Kidney (tissue), 14 donors: ENCODE data around the gene WFIKKN2. TPM values are rescaled to one million over a fixed set of nuclear protein-coding genes. Genes with fewer than 3 reads are reported as not detected.

Source experiments
- DNase-seq, 5 donors: peaks; one replicate each; pipeline ENCODE4 v3.0.0-alpha.2; 2013 to 2020
- FAIRE-seq: peaks from 2 replicates; lab custom pipeline; 2012; peaks lifted over from hg19 to GRCh38; lab: Jason Lieb, UNC
- H3K27ac ChIP-seq, 2 donors: one replicate each; pipeline ENCODE4 v1.7.0; 2013; ENCODE audit warnings: low read depth in 2 of 2, low read length in 2 of 2, inconsistent platforms in 1 of 2
- H3K27me3 ChIP-seq: one replicate; pipeline ENCODE4 v1.7.1; 2013; ENCODE audit warnings: low read length, inconsistent platforms; ENCODE audit not compliant: control insufficient read depth, insufficient read depth
- H3K36me3 ChIP-seq, 3 donors: one replicate each; pipeline versions ENCODE4 v1.7.0 to v1.7.1; 2013; ENCODE audit warnings: low read length in 3 of 3, control low read depth in 1 of 3, inconsistent platforms in 1 of 3; ENCODE audit not compliant: insufficient read depth in 3 of 3, control insufficient read depth in 2 of 3
- H3K4me1 ChIP-seq, 3 donors: one replicate each; pipeline versions ENCODE4 v1.7.0 to v1.7.1; 2013; ENCODE audit warnings: low read length in 3 of 3, inconsistent platforms in 1 of 3, low read depth in 1 of 3; ENCODE audit not compliant: control insufficient read depth in 2 of 3, insufficient read depth in 2 of 3
- H3K4me3 ChIP-seq, 3 donors: one replicate each; pipeline versions ENCODE4 v1.7.0 to v1.8.1; 2013; ENCODE audit warnings: low read length in 3 of 3, control low read depth in 1 of 3, inconsistent platforms in 1 of 3
- H3K9ac ChIP-seq, 3 donors: one replicate each; pipeline versions ENCODE4 v1.7.0 to v1.7.1; 2013; ENCODE audit warnings: low read length in 3 of 3, control low read depth in 1 of 3, inconsistent platforms in 1 of 3
- H3K9me3 ChIP-seq, 3 donors: one replicate each; pipeline versions ENCODE4 v1.7.0 to v1.7.1; 2013; ENCODE audit warnings: low read length in 3 of 3, control low read depth in 1 of 3, inconsistent platforms in 1 of 3; ENCODE audit not compliant: control insufficient read depth in 2 of 3, insufficient read depth in 1 of 3
- intact Hi-C: fragments of 100-400 bp; cut with DNase I; formaldehyde crosslinking; loops from one replicate; pipeline ENCODE4 v1.11.1; 2022
- polyA plus RNA-seq: library from polyadenylated mRNA; stranded (reverse); fragments of 350-450 nt; fragmentation: Illumina TruSeq; extraction: RNeasy Lipid Tissue Mini Kit (QIAGEN cat#74804); gene quantifications from one replicate; pipeline ENCODE4 v1.2.3, GENCODE V29; 2014; ENCODE audit warnings: low read depth, low replicate concordance; ENCODE audit not compliant: insufficient read depth
- total RNA-seq: library from RNA; stranded (reverse); fragmentation: NEBNext Ultra II Directional; extraction: Animal tissue kit (Norgen Biotek cat#: 25700); gene quantifications from one replicate; pipeline ENCODE4 v1.2.1, GENCODE V29; 2021
- TF ChIP-seq, protein P1 (sequence below): IDR thresholded peaks from 3 replicates; pipeline ENCODE4 v1.5.1; 2012; ENCODE audit warnings: mild to moderate bottlenecking, moderate library complexity, borderline replicate concordance; ENCODE audit not compliant: insufficient read depth; ENCODE audit errors: extremely low read depth
- donor health status: control.
- donor health status: control.
- donor health status: control.
- donor health status: control.
- donor health status: control.
- donor health status: DM: yes; HTN: yes; CAD: no.
- donor health status: Normal renal cell carcinoma (clear cell type).

Gene WFIKKN2
- total and polyA plus RNA-seq, 2 donors from 2014 or later, result 0.09 TPM; not detected in 1

DNA sequence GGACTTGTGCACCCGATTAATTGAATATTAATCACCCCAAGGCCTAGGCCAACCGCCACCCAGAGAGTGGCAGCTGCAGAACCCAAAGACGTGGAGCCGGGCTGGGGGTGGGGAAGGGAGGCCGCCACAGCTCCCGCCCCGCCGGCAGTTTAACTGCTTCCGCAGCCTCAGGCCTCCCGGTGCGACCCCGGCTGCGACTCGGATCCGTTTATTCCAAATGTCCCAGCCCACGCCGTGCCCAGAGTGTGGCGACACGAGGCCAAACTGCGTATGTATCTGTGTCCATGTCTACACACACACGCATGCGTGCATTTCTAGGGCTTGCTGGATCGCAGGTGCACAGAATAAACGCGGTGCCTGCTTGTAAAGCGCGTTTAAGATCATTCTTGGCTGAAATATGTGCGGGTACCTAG lies 31.6 kb downstream of the WFIKKN2 start:
- Histone ChIP-seq H3K27ac (peak overlapping the region; percentile 99 to 100), H3K9me3 (no peaks in the 10 kb centered on the region), H3K36me3 (peaks cover 2 to 12% (median 12%) of the 10 kb centered on the region in 3 donors), H3K4me1 (peaks cover 0 to 7% (median 5%) of the 10 kb centered on the region in 3 donors), H3K9ac (peak overlapping the region; percentile 64 to 100 (median 81)), H3K27me3 (no peaks in the 10 kb centered on the region), H3K4me3 (peak overlapping the region; percentile 75 to 97 (median 87))
- intact Hi-C loops, result no loop called here
- TF ChIP-seq, protein P1, sequence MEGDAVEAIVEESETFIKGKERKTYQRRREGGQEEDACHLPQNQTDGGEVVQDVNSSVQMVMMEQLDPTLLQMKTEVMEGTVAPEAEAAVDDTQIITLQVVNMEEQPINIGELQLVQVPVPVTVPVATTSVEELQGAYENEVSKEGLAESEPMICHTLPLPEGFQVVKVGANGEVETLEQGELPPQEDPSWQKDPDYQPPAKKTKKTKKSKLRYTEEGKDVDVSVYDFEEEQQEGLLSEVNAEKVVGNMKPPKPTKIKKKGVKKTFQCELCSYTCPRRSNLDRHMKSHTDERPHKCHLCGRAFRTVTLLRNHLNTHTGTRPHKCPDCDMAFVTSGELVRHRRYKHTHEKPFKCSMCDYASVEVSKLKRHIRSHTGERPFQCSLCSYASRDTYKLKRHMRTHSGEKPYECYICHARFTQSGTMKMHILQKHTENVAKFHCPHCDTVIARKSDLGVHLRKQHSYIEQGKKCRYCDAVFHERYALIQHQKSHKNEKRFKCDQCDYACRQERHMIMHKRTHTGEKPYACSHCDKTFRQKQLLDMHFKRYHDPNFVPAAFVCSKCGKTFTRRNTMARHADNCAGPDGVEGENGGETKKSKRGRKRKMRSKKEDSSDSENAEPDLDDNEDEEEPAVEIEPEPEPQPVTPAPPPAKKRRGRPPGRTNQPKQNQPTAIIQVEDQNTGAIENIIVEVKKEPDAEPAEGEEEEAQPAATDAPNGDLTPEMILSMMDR, result no peak
- peak in 2 of 5 donors; percentile 82 to 87 for DNase-seq
- no peak for FAIRE-seq

DNA sequence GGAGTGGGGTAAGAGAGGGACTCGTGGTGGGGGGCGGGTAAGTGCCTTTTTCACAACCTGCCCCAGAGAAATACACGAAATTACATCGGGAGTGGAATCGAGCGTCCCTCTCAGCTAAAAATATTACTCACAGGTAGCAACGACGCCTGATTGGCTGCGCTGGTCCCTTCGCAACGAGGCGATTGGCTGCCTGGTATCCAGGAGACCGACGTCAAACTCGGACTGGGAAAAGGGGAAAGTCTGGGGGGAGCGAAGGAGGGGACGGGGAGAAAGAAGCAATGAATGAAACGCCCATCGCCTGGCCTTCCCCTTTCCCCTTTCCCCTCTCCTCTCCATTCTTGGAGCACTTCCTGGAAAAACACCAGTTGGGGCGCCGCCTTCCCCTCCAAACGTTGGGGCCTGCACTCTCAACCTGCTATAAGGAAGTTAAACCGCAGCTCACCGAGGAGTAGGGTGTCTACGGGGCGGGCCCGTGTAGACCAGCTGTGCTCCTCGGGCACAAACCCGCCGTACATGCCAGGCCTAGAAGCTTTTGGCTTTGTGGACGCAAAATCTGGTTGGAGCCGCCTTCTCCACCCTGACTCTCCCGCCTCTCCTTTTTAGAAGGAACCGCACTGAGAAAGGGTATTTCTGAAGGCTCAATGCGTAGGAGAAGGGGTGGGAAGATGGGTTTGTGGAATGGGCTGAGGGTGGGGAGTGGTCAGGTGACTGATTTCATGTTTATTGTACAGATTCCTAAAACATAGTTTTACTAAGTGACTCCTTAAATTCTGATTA lies 32.2 kb downstream of the WFIKKN2 start:
- Histone ChIP-seq H3K27ac (peak overlapping the region; percentile 99 to 100), H3K9me3 (no peaks in the 10 kb centered on the region), H3K36me3 (peaks cover 2 to 12% (median 11%) of the 10 kb centered on the region in 3 donors), H3K9ac (peak overlapping the region; percentile 64 to 100 (median 95)), H3K4me3 (peak overlapping the region; percentile 75 to 97 (median 87)), H3K4me1 (peaks cover 0 to 7% (median 5%) of the 10 kb centered on the region in 3 donors), H3K27me3 (no peaks in the 10 kb centered on the region)
- intact Hi-C loops, result no loop called here
- TF ChIP-seq, protein P1, result no peak
- peak; percentile 97 to 99 (median 98) for DNase-seq
- peak; percentile 23 for FAIRE-seq

DNA sequence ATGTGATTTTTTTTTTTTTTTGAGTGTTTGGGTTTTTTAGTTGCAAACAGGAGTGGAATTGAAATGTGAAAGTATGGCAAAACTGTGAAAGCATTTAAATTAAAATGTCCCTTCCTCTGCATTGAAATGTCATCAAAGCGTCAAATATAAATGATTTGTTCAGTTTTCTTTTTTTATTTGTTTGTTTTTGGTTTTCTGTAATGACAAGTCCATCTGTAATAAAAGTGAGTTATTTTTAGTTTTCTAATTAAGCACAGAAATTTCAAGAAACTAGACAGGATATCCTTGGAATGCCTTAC lies 32.7 kb downstream of the WFIKKN2 start:
- Histone ChIP-seq H3K4me1 (peaks cover 0 to 7% (median 5%) of the 10 kb centered on the region in 3 donors), H3K36me3 (peaks cover 2 to 7% (median 6%) of the 10 kb centered on the region in 3 donors), H3K9ac (peak overlapping the region; percentile 64 to 100 (median 95)), H3K4me3 (peak overlapping the region; percentile 75 to 97 (median 87)), H3K27ac (peak overlapping the region; percentile 99 to 100), H3K27me3 (no peaks in the 10 kb centered on the region), H3K9me3 (no peaks in the 10 kb centered on the region)
- intact Hi-C loops, result no loop called here
- FAIRE-seq, result no peak
- no peak for DNase-seq
- TF ChIP-seq, protein P1, result no peak
